Skeletal muscle tissue (tissue), 4 donors: ENCODE measurements around the gene PLG. TPM values are rescaled to one million over a fixed set of nuclear protein-coding genes. Genes with fewer than 3 reads are reported as not detected.
"Not testable (repeated sequence)": the region's sequence is repeated elsewhere in the genome, so short reads cannot be mapped to it uniquely, and the experiment has no call there.

Experiments used
- H3K27ac ChIP-seq: one replicate; pipeline ENCODE4 v1.7.0; 2013; ENCODE audit warnings: mild to moderate bottlenecking, low read depth, low read length, inconsistent platforms
- H3K27me3 ChIP-seq, 3 donors: one replicate each; pipeline ENCODE4 v1.7.0; 2013; ENCODE audit warnings: low read length in 3 of 3; ENCODE audit not compliant: control insufficient read depth in 3 of 3, insufficient read depth in 3 of 3
- H3K36me3 ChIP-seq, 3 donors: one replicate each; pipeline ENCODE4 v1.7.0; 2013; ENCODE audit warnings: low read length in 3 of 3; ENCODE audit not compliant: control insufficient read depth in 3 of 3, insufficient read depth in 3 of 3
- H3K4me1 ChIP-seq, 3 donors: one replicate each; pipeline ENCODE4 v1.7.0; 2013; ENCODE audit warnings: low read length in 3 of 3, mild to moderate bottlenecking in 3 of 3; ENCODE audit not compliant: control insufficient read depth in 3 of 3, insufficient read depth in 3 of 3
- H3K4me3 ChIP-seq, 3 donors: one replicate each; pipeline ENCODE4 v1.7.0; 2013; ENCODE audit warnings: low read length in 3 of 3
- H3K9ac ChIP-seq, 3 donors: one replicate each; pipeline ENCODE4 v1.7.0; 2013; ENCODE audit warnings: low read length in 3 of 3, mild to moderate bottlenecking in 3 of 3, moderate library complexity in 2 of 3, low read depth in 1 of 3
- H3K9me3 ChIP-seq, 3 donors: one replicate each; pipeline ENCODE4 v1.7.0; 2013; ENCODE audit warnings: low read length in 3 of 3; ENCODE audit not compliant: control insufficient read depth in 3 of 3
- total RNA-seq: library from RNA; depleted of rRNA; stranded (reverse); fragments of >200 nt; gene quantifications from one replicate; pipeline ENCODE4 v1.2.3, GENCODE V29; 2014
- donor health status: Osteomylitis.

PLG gene
- total RNA-seq, 1 donor from 2014 or later, result 2.6 TPM

GRCh38 chr6:160697826-160698225, 4.2 kb upstream of the PLG start:
- Histone ChIP-seq H3K27me3 (no peaks in the 10 kb centered on the region), H3K27ac (no peak overlapping the region), H3K9ac (no peak overlapping the region), H3K4me1 (no peaks in the 10 kb centered on the region), H3K4me3 (no peak overlapping the region), H3K36me3 (no peaks in the 10 kb centered on the region), H3K9me3 (no peaks in the 10 kb centered on the region)

GRCh38 chr6:160704688-160705087, 2.6 kb downstream of the PLG start:
- not testable (repeated sequence) for H3K27me3 ChIP-seq, H3K9me3 ChIP-seq, H3K4me1 ChIP-seq, H3K4me3 ChIP-seq, H3K36me3 ChIP-seq, H3K9ac ChIP-seq, H3K27ac ChIP-seq

DNA sequence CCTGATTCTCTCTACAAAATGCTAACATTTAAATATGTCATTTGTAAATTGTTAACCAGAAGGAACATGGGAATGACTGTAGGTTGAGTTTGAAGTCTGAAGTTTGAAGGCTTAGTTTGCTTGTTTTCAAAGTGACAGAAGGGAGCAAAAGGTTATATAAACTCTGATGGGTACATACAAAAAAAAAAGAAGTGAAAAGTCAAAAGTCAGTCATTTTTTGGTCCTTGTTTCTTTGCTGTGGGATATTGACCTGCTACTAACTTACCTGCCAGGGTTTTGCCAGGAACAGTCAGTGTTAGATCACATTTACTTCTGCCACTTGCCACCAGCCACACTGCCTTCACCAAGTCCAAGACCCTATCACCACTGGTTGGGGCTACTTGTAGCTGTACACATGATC, 6.9 kb downstream of the PLG start:
- H3K4me1 ChIP-seq, H3K27me3 ChIP-seq, H3K4me3 ChIP-seq, H3K9ac ChIP-seq, H3K9me3 ChIP-seq, H3K27ac ChIP-seq, H3K36me3 ChIP-seq: not testable (repeated sequence)

DNA sequence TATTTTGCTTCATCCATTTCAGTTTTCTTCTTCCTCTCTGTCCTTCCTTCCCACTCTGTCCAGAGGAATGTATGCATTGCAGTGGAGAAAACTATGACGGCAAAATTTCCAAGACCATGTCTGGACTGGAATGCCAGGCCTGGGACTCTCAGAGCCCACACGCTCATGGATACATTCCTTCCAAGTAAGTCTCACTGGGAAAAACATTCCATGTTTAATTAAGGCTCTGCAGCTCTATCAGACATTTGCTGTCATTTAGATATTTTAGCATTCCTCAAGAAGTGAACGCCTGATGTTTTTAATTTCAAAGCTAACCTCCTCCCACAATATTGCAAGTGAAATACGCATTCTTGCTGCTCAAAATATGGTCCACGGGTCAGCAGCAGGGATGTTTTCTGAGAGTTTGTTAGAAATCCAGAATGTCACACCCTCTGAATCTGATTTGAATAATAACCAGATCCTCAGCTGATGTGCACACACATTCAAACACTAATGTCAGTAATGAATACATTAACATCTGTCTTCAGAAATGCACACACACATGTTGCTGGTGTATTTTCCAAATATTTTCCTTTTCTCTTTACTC, 12.8 kb downstream of the PLG start:
- Histone ChIP-seq H3K9me3 (no peaks in the 10 kb centered on the region), H3K9ac (no peak overlapping the region), H3K36me3 (no peaks in the 10 kb centered on the region), H3K27me3 (no peaks in the 10 kb centered on the region), H3K4me1 (no peaks in the 10 kb centered on the region), H3K27ac (no peak overlapping the region), H3K4me3 (no peak overlapping the region)

GRCh38 chr6:160730911-160731310, 28.9 kb downstream of the PLG start:
- Histone ChIP-seq H3K36me3 (no peaks in the 10 kb centered on the region), H3K27ac (no peak overlapping the region), H3K4me1 (no peaks in the 10 kb centered on the region), H3K9ac (no peak overlapping the region), H3K9me3 (no peaks in the 10 kb centered on the region), H3K27me3 (no peaks in the 10 kb centered on the region), H3K4me3 (no peak overlapping the region)

DNA sequence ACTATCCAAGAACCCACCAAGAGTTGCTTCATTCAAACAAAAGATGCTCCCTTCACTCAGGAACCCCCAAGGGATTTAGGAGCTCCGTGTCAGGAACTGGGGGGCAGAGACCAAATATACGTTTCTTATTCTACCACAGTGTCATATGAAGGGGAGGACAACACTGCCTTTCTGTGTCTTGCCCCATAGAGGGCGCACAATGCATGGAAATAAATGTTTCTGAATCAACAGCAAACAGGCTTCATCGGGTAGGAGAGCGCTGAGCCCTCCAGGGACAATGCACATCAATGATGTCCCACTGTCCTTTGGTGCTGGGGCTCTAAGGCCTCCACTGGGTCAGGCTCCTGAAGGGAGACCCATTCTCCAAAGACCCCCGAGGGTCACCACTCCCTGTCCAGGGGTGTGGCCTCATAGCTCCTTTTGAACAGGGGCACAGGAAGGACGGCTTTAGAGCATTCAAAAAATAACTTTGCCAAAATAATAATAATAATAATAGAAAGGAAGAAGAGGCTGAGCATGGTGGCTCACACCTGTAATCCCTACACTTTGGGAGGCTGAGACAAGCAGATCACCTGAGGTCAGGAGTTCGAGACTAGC, 31.1 kb downstream of the PLG start:
- Histone ChIP-seq H3K36me3 (no peaks in the 10 kb centered on the region), H3K27ac (no peak overlapping the region), H3K4me1 (no peaks in the 10 kb centered on the region), H3K9me3 (no peaks in the 10 kb centered on the region), H3K4me3 (no peak overlapping the region), H3K27me3 (no peaks in the 10 kb centered on the region), H3K9ac (no peak overlapping the region)

DNA sequence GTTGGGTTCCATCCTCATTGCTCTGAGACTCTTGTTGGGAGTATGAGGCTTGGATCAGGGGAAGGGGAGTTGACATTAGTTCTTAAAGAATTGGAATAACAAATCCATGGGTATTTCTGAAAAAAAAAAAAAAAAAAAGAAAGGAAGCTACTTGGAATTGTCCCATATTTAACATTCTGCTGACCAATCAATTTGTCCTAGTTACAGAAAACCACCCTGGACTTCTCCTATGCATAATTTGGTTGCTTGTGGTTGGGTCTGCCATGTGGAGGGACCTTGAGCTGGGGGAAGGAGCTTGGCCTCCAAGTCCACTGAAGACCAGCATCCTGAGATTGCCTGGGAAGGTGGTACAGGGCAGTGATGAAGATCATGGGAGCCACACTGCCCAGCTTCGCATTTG, 32.6 kb downstream of the PLG start:
- no peak overlapping the region for H3K27ac ChIP-seq
- no peaks in the 10 kb centered on the region for H3K36me3 ChIP-seq
- no peaks in the 10 kb centered on the region for H3K9me3 ChIP-seq
- no peak overlapping the region for H3K4me3 ChIP-seq
- H3K9ac ChIP-seq, result no peak overlapping the region
- H3K4me1 ChIP-seq, result no peaks in the 10 kb centered on the region
- H3K27me3 ChIP-seq, result no peaks in the 10 kb centered on the region

DNA sequence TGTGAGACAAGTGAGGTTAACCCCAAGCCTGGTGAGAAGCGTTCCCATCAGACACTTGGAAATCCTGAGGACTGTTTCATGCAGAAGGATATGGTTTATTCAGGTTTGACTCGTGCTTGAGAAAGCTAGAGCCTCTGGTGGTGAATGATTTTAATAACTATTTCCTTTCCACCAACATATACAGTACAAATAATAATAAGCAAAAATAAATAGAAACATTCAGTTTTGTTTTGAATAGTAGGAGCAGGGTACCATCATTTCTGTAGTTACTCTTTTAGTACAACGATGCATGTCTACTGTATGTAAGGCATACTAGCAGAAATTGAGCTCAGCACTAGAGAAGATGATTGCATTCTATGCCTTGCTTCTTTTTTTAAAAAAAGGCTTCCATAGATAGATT, 33.5 kb downstream of the PLG start:
- Histone ChIP-seq H3K9ac (no peak overlapping the region), H3K4me1 (no peaks in the 10 kb centered on the region), H3K27me3 (no peaks in the 10 kb centered on the region), H3K4me3 (no peak overlapping the region), H3K9me3 (no peaks in the 10 kb centered on the region), H3K27ac (no peak overlapping the region), H3K36me3 (no peaks in the 10 kb centered on the region)

- H3K4me1 ChIP-seq, result no peaks in the 10 kb centered on the region
- H3K27ac ChIP-seq, result no peak overlapping the region
- H3K9me3 ChIP-seq, result no peaks in the 10 kb centered on the region
- no peaks in the 10 kb centered on the region for H3K27me3 ChIP-seq
- H3K9ac ChIP-seq, result no peak overlapping the region
- no peaks in the 10 kb centered on the region for H3K36me3 ChIP-seq
- no peak overlapping the region for H3K4me3 ChIP-seq
Observed at GRCh38 chr6:160737934-160738333, 35.9 kb downstream of the PLG start.

- Histone ChIP-seq H3K36me3 (no peaks in the 10 kb centered on the region), H3K9me3 (no peaks in the 10 kb centered on the region), H3K4me1 (no peaks in the 10 kb centered on the region)
Observed at GRCh38 chr6:160739955-160740354, 37.9 kb downstream of the PLG start.

More at GRCh38 chr6:160739955-160740354, 37.9 kb downstream of the PLG start:
- Histone ChIP-seq H3K4me3 (no peak overlapping the region), H3K27me3 (no peaks in the 10 kb centered on the region), H3K27ac (no peak overlapping the region), H3K9ac (no peak overlapping the region)
